Prostate gland (tissue), 2 donors: ENCODE data around the gene CPS1.

Source experiments
- CTCF ChIP-seq, 4 experiments: fragments of 200-600 bp in 2 of 4; fragments of 450-650 bp in 2 of 4; sonication (generic) in 2 of 4; IDR thresholded peaks; 1 replicate in 3 of 4; 2 replicates in 1 of 4; pipeline ENCODE4 v1.5.1; 2016 to 2019; ENCODE audit warnings: antibody characterized with exemption in 4 of 4, mild to moderate bottlenecking in 2 of 4, moderate library complexity in 2 of 4
- POLR2A ChIP-seq: fragments of 450-650 bp; IDR thresholded peaks from one replicate; pipeline ENCODE4 v1.6.1; 2016; ENCODE audit warnings: antibody characterized with exemption, mild to moderate bottlenecking

- no peak for TF ChIP-seq CTCF (IDR thresholded peaks at IDR 0.05)
- TF ChIP-seq POLR2A: no peak
These were observed 106.2 kb downstream of the CPS1 start for GRCh38 chr2:210662560-210662959.
